ENCODE results near the gene HSFX3. TPM values are rescaled to one million over a fixed set of nuclear protein-coding genes. Genes with fewer than 3 reads are reported as not detected.

The HSFX3 gene
- total RNA-seq, 6 donors from 2014 or later: not detected

DNA sequence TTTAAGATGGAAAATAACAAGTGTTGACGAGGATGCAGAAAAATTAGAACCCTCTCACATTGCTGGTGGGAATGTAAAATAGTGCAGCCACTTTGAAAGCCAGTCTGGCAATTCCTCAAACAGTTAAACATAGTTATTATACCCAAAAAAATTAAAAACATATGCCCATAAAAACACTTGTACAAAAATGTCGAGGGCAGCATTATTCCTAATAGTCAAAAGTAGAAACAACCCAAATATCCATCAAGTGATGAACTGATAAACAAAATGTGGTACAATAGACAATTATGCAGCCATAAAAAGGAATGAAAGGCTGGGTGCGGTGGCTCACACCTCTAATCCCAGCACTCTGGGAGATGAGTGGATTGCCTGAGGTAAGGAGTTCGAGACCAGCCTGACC lies 51.0 kb downstream of the HSFX3 start:
- Histone ChIP-seq H3K27ac (no peak overlapping the region), H3K36me3 (peaks cover 3 to 64% (median 25%) of the 10 kb centered on the region in 4 donors), H3K4me3 (no peak overlapping the region), H3K4me1 (no peaks in the 10 kb centered on the region), H3K27me3 (no peaks in the 10 kb centered on the region), H3K9me3 (no peaks in the 10 kb centered on the region)
- ATAC-seq (ENCODE audit: low FRiP score in 2 of 2) (no peak), DNase-seq (no peak)
- no peak for TF ChIP-seq POLR2A (IDR thresholded peaks at IDR 0.05)
- TF ChIP-seq, protein P1, sequence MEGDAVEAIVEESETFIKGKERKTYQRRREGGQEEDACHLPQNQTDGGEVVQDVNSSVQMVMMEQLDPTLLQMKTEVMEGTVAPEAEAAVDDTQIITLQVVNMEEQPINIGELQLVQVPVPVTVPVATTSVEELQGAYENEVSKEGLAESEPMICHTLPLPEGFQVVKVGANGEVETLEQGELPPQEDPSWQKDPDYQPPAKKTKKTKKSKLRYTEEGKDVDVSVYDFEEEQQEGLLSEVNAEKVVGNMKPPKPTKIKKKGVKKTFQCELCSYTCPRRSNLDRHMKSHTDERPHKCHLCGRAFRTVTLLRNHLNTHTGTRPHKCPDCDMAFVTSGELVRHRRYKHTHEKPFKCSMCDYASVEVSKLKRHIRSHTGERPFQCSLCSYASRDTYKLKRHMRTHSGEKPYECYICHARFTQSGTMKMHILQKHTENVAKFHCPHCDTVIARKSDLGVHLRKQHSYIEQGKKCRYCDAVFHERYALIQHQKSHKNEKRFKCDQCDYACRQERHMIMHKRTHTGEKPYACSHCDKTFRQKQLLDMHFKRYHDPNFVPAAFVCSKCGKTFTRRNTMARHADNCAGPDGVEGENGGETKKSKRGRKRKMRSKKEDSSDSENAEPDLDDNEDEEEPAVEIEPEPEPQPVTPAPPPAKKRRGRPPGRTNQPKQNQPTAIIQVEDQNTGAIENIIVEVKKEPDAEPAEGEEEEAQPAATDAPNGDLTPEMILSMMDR (IDR thresholded peaks at IDR 0.05): no peak
- no peak for TF ChIP-seq POLR2AphosphoS5 (IDR thresholded peaks at IDR 0.05)
- WGBS, 2 donors: 79 to 98% methylated on average over 4 of the region's 4 CpGs

Other genes with a start within 250 kb of the HSFX3 start
- 100 to 1,000 TPM in 3 of 6 donors, 10 to 100 TPM in 3; 77.5 to 130 (median 97.5) TPM for gene IDS, start 44.6 kb downstream of the HSFX3 start, total RNA-seq
- gene EOLA1, start 8.9 kb downstream of the HSFX3 start, total RNA-seq: 10 to 100 TPM; 12.2 to 30.5 (median 17.2) TPM
- not detected for gene MAGEA9B, start 37.5 kb upstream of the HSFX3 start, total RNA-seq
- gene HSFX2, start 45.4 kb upstream of the HSFX3 start, total RNA-seq: under 1 TPM in 2 of 6 donors, not detected in 4; 0.24 to 0.49 TPM
- 10 to 100 TPM in 5 of 6 donors, 1 to 10 TPM in 1; 9.4 to 26.0 (median 17.2) TPM for gene TMEM185A, start 81.9 kb upstream of the HSFX3 start, total RNA-seq
- gene MAGEA11, start 162.1 kb upstream of the HSFX3 start, total RNA-seq: not detected
- gene HSFX1, start 224.1 kb upstream of the HSFX3 start, total RNA-seq: 1 to 10 TPM in 3 of 6 donors, under 1 TPM in 1, not detected in 2; 0.91 to 4.2 (median 1.4) TPM
- gene MAGEA9, start 232.0 kb upstream of the HSFX3 start, total RNA-seq: not detected

Measured in upper lobe of left lung (tissue), 6 donors.